ENCODE data around the gene NID2. TPM values are rescaled to one million over a fixed set of nuclear protein-coding genes. Genes with fewer than 3 reads are reported as not detected.

NID2 gene
- total RNA-seq, 2 donors from 2014 or later = 18.8 to 28.7 TPM

DNA sequence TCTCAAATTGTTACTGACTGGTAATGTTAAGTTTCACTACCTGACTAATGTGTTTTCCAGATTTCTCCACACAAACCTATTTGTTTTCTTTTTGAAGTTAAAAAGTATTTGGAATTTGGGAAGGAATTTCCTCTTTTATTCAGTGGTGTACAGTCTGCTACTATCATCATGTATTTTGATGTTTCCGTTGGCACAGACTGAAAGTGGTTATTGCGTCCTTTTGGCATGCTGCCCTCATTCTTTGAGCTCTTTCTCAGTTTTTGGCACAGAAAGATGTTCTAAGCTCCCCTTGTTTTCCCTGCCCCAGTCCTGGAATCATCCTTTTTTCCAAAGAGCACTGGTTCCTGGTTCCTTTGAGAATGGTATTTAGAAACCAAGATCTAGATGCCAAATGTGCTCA, 110.9 kb downstream of the NID2 start:
- no peak for DNase-seq
- no peak overlapping the region for H3K9ac ChIP-seq (ENCODE audit: low read depth in 2 of 2, low read length in 2 of 2)
- H3K9me3 ChIP-seq = no peaks in the 10 kb centered on the region
- H3K4me1 ChIP-seq = no peaks in the 10 kb centered on the region
- intact Hi-C loops (cut with DNase I) = no loop called here
- H3K27ac ChIP-seq = no peak overlapping the region
- H3K4me3 ChIP-seq = no peak overlapping the region
- TF ChIP-seq, protein P1, sequence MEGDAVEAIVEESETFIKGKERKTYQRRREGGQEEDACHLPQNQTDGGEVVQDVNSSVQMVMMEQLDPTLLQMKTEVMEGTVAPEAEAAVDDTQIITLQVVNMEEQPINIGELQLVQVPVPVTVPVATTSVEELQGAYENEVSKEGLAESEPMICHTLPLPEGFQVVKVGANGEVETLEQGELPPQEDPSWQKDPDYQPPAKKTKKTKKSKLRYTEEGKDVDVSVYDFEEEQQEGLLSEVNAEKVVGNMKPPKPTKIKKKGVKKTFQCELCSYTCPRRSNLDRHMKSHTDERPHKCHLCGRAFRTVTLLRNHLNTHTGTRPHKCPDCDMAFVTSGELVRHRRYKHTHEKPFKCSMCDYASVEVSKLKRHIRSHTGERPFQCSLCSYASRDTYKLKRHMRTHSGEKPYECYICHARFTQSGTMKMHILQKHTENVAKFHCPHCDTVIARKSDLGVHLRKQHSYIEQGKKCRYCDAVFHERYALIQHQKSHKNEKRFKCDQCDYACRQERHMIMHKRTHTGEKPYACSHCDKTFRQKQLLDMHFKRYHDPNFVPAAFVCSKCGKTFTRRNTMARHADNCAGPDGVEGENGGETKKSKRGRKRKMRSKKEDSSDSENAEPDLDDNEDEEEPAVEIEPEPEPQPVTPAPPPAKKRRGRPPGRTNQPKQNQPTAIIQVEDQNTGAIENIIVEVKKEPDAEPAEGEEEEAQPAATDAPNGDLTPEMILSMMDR (IDR thresholded peaks at IDR 0.05) = no peak
- no peaks in the 10 kb centered on the region for H3K36me3 ChIP-seq
- no peaks in the 10 kb centered on the region for H3K27me3 ChIP-seq

Other genes with a start within 250 kb of the NID2 start
- 10 to 100 TPM in 1 of 2 donors, 1 to 10 TPM in 1; 4.9 to 18.2 TPM for gene GNG2, start 208.4 kb downstream of the NID2 start, total RNA-seq
- 100 to 1,000 TPM; 157 to 181 TPM for gene RTRAF, start 79.5 kb downstream of the NID2 start, total RNA-seq
- gene PTGDR, start 198.6 kb upstream of the NID2 start, total RNA-seq = 10 to 100 TPM; 14.4 to 32.3 TPM
- gene PTGER2, start 245.3 kb upstream of the NID2 start, total RNA-seq = 1 to 10 TPM; 4.3 to 6.6 TPM